Measurements from ENCODE around the gene E2F6.

- TF ChIP-seq CTCF (IDR thresholded peaks at IDR 0.05) = no peak
- no peak for TF ChIP-seq POLR2A (IDR thresholded peaks at IDR 0.05)
Observed at GRCh38 chr2:11492244-11492643, 26.3 kb upstream of the E2F6 start.
